GM12801 (cell line): ENCODE measurements around the gene TBC1D25.

Source experiments
- CTCF ChIP-seq: IDR thresholded peaks from one replicate; pipeline ENCODE4 v1.5.1; 2011; ENCODE audit warnings: control low read depth; ENCODE audit not compliant: insufficient read length; ENCODE audit errors: extremely low read depth

Gene TBC1D25

GRCh38 chrX:48573690-48574269 lies 34.3 kb downstream of the TBC1D25 start:
- no peak for TF ChIP-seq CTCF

- no peak for TF ChIP-seq CTCF
Observed at GRCh38 chrX:48574270-48575266, 35.1 kb downstream of the TBC1D25 start, which contains the start of gene RBM3. TSS of gene RBM3 (plus strand) at chrX:48574484. CDS start at chrX:48575181, 697 bp downstream.

GRCh38 chrX:48575642-48576041 lies 36.1 kb downstream of the TBC1D25 start:
- TF ChIP-seq CTCF, result no peak

- no peak for TF ChIP-seq CTCF
Observed at GRCh38 chrX:48576108-48576507, 36.6 kb downstream of the TBC1D25 start.

- TF ChIP-seq CTCF, result no peak
Observed at GRCh38 chrX:48578661-48579128, 39.2 kb downstream of the TBC1D25 start.

- no peak for TF ChIP-seq CTCF
Observed at GRCh38 chrX:48579259-48579658, 39.7 kb downstream of the TBC1D25 start.

GRCh38 chrX:48580662-48581061 lies 41.1 kb downstream of the TBC1D25 start:
- no peak for TF ChIP-seq CTCF
